SK-N-SH treated with all-trans-retinoic acid at 6 μM for 48 hours (cell line): Measurements from ENCODE around the gene DIABLO.

Source experiments
- ATAC-seq: fragments of 200-7000 bp; cut with Tn5 transposase; 3 replicates; pipeline ENCODE4 v1.9.1; 2020; ENCODE audit warnings: mild to moderate bottlenecking, moderate library complexity
- ARNTL ChIP-seq: fragments of 450-650 bp; formaldehyde crosslinking; IDR thresholded peaks from 2 replicates; pipeline ENCODE4 v1.5.0; 2020; ENCODE audit warnings: low read depth, mild to moderate bottlenecking, moderate library complexity, borderline replicate concordance
- BACH2 ChIP-seq: fragments of 250-450 bp; sonication (Bioruptor Pico); IDR thresholded peaks from 2 replicates; pipeline ENCODE4 v1.9.0; 2021; ENCODE audit warnings: mild to moderate bottlenecking, borderline replicate concordance
- ESRRG ChIP-seq: fragments of 250-450 bp; sonication (Bioruptor Pico); IDR thresholded peaks from 2 replicates; pipeline ENCODE4 v1.6.1; 2021; ENCODE audit warnings: mild to moderate bottlenecking
- GLIS3 ChIP-seq: fragments of 250-450 bp; sonication (Bioruptor Pico); IDR thresholded peaks from 2 replicates; pipeline ENCODE4 v1.5.0; 2020; ENCODE audit warnings: mild to moderate bottlenecking, moderate library complexity
- ISL1 ChIP-seq: fragments of 250-450 bp; sonication (Bioruptor Pico); IDR thresholded peaks from 2 replicates; pipeline ENCODE4 v2.1.2; 2022; ENCODE audit warnings: mild to moderate bottlenecking, moderate library complexity
- OSR1 ChIP-seq: fragments of 250-450 bp; sonication (Bioruptor Pico); IDR thresholded peaks from 2 replicates; pipeline ENCODE4 v1.8.0; 2022; ENCODE audit warnings: moderate library complexity, mild to moderate bottlenecking, inconsistent platforms
- PPARA ChIP-seq: fragments of 250-450 bp; sonication (Bioruptor Pico); IDR thresholded peaks from 2 replicates; pipeline ENCODE4 v1.5.0; 2020; ENCODE audit warnings: mild to moderate bottlenecking, borderline replicate concordance
- RARB ChIP-seq: fragments of 250-450 bp; sonication (Bioruptor Pico); IDR thresholded peaks from 2 replicates; pipeline ENCODE4 v1.8.0; 2021; ENCODE audit warnings: mild to moderate bottlenecking, moderate library complexity
- SNAI2 ChIP-seq: fragments of 250-450 bp; sonication (Bioruptor Pico); IDR thresholded peaks from 2 replicates; pipeline ENCODE4 v1.5.0; 2020; ENCODE audit warnings: mild to moderate bottlenecking, moderate library complexity
- TCF4 ChIP-seq: fragments of 250-450 bp; sonication (Bioruptor Pico); IDR thresholded peaks from 2 replicates; pipeline ENCODE4 v1.8.0; 2021; ENCODE audit warnings: mild to moderate bottlenecking, moderate library complexity, borderline replicate concordance
- ZC3H10 ChIP-seq: fragments of 250-450 bp; sonication (Bioruptor Pico); IDR thresholded peaks from 2 replicates; pipeline ENCODE4 v1.5.1; 2021; ENCODE audit warnings: mild to moderate bottlenecking, moderate library complexity
- ZFP3 ChIP-seq: fragments of 250-450 bp; sonication (Bioruptor Pico); IDR thresholded peaks from 2 replicates; pipeline ENCODE4 v1.5.0; 2020; ENCODE audit warnings: mild to moderate bottlenecking, moderate library complexity
- ZFP30 ChIP-seq: fragments of 450-650 bp; formaldehyde crosslinking; IDR thresholded peaks from 2 replicates; pipeline ENCODE4 v1.5.0; 2022; ENCODE audit warnings: mild to moderate bottlenecking, moderate library complexity
- ZNF565 ChIP-seq: fragments of 450-650 bp; formaldehyde crosslinking; conservative IDR thresholded peaks from 2 replicates; pipeline ENCODE4 v1.5.0; 2020; ENCODE audit warnings: low read depth, mild to moderate bottlenecking, moderate library complexity
- ZNF8 ChIP-seq: fragments of 450-650 bp; formaldehyde crosslinking; IDR thresholded peaks from 2 replicates; pipeline ENCODE4 v1.5.0; 2020; ENCODE audit warnings: mild to moderate bottlenecking, moderate library complexity
- TF ChIP-seq, protein P1 (sequence below): fragments of 250-450 bp; sonication (Bioruptor Pico); IDR thresholded peaks from 2 replicates; pipeline ENCODE4 v1.5.1; 2021; ENCODE audit warnings: mild to moderate bottlenecking, moderate library complexity
- TF ChIP-seq, protein P2 (sequence below): fragments of 250-450 bp; sonication (Bioruptor Pico); IDR thresholded peaks from 2 replicates; pipeline ENCODE4 v1.8.0; 2021; ENCODE audit warnings: low read depth, mild to moderate bottlenecking, moderate library complexity, borderline replicate concordance
- TF ChIP-seq, protein P3 (sequence below): fragments of 250-450 bp; sonication (Bioruptor Pico); IDR thresholded peaks from 2 replicates; pipeline ENCODE4 v1.5.1; 2020; ENCODE audit warnings: low read depth, mild to moderate bottlenecking, moderate library complexity
- TF ChIP-seq, protein P4 (sequence below): fragments of 250-450 bp; sonication (Bioruptor Pico); IDR thresholded peaks from 2 replicates; pipeline ENCODE4 v1.5.0; 2020; ENCODE audit warnings: mild to moderate bottlenecking, moderate library complexity

The DIABLO gene

DNA sequence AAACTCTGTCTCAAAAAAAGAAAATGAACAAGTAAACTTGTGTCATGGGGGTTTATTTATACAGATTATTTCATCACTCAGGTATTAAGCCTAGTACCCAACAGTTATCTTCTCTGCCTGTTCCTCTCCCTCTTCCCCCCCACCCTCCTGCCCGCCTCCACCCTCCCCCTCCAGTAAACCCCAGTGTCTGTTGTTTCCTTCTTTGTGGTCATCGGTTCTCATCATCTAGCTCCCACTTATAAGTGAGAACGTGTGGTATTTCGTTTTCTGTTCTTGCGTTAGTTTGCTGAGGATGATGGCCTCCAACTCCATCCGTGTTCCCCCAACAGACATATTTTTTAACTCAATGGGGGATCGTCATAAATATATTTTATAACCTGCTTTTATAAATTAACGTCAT is 64.2 kb downstream of the DIABLO start:
- TF ChIP-seq ISL1 (CRISPR knock-in tag) (no peak), GLIS3 (CRISPR knock-in tag) (no peak), ZNF565 (CRISPR knock-in tag) (no peak), TCF4 (CRISPR knock-in tag) (no peak), RARB (CRISPR knock-in tag) (no peak), ESRRG (CRISPR knock-in tag) (no peak), ARNTL (no peak), ZFP30 (CRISPR knock-in tag) (no peak), BACH2 (CRISPR knock-in tag) (no peak), ZFP3 (CRISPR knock-in tag) (no peak)
- TF ChIP-seq, protein P1, sequence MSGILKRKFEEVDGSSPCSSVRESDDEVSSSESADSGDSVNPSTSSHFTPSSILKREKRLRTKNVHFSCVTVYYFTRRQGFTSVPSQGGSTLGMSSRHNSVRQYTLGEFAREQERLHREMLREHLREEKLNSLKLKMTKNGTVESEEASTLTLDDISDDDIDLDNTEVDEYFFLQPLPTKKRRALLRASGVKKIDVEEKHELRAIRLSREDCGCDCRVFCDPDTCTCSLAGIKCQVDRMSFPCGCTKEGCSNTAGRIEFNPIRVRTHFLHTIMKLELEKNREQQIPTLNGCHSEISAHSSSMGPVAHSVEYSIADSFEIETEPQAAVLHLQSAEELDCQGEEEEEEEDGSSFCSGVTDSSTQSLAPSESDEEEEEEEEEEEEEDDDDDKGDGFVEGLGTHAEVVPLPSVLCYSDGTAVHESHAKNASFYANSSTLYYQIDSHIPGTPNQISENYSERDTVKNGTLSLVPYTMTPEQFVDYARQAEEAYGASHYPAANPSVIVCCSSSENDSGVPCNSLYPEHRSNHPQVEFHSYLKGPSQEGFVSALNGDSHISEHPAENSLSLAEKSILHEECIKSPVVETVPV (CRISPR knock-in tag) = no peak
- TF ChIP-seq, protein P2, sequence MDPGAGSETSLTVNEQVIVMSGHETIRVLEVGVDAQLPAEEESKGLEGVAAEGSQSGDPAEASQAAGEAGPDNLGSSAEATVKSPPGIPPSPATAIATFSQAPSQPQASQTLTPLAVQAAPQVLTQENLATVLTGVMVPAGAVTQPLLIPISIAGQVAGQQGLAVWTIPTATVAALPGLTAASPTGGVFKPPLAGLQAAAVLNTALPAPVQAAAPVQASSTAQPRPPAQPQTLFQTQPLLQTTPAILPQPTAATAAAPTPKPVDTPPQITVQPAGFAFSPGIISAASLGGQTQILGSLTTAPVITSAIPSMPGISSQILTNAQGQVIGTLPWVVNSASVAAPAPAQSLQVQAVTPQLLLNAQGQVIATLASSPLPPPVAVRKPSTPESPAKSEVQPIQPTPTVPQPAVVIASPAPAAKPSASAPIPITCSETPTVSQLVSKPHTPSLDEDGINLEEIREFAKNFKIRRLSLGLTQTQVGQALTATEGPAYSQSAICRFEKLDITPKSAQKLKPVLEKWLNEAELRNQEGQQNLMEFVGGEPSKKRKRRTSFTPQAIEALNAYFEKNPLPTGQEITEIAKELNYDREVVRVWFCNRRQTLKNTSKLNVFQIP = no peak
- TF ChIP-seq, protein P3, sequence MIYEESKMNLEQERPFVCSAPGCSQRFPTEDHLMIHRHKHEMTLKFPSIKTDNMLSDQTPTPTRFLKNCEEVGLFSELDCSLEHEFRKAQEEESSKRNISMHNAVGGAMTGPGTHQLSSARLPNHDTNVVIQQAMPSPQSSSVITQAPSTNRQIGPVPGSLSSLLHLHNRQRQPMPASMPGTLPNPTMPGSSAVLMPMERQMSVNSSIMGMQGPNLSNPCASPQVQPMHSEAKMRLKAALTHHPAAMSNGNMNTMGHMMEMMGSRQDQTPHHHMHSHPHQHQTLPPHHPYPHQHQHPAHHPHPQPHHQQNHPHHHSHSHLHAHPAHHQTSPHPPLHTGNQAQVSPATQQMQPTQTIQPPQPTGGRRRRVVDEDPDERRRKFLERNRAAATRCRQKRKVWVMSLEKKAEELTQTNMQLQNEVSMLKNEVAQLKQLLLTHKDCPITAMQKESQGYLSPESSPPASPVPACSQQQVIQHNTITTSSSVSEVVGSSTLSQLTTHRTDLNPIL (CRISPR knock-in tag) = no peak
- no peak for ATAC-seq

DNA sequence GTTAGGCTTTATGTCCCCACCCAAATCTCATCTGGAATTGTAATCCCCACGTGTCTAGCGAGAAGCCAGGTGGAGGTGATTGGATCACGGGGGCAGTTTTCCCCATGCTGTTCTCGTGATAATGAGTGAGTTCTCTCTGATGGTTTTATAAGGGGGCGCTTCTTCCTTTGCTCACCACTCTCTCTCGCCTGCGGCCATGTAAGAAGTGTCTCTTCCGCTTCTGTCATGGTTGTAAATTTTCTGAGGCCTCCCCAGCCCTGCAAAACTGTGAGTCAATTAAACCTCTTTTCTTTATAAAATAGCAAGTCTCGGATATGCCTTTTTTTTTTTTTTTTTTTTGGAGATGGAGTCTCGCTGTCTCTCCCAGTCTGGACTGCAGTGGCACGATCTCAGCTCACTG is 65.1 kb downstream of the DIABLO start:
- ATAC-seq = no peak

More for the DNA sequence above, 65.1 kb downstream of the DIABLO start:
- no peak for TF ChIP-seq RARB (CRISPR knock-in tag)
- no peak for TF ChIP-seq SNAI2 (CRISPR knock-in tag)
- TF ChIP-seq ZC3H10 (CRISPR knock-in tag) = no peak
- no peak for TF ChIP-seq ZNF8 (CRISPR knock-in tag)
- no peak for TF ChIP-seq OSR1 (CRISPR knock-in tag)
- no peak for TF ChIP-seq ZFP3 (CRISPR knock-in tag)
- TF ChIP-seq, protein P1 (CRISPR knock-in tag) = no peak
- TF ChIP-seq, protein P4, sequence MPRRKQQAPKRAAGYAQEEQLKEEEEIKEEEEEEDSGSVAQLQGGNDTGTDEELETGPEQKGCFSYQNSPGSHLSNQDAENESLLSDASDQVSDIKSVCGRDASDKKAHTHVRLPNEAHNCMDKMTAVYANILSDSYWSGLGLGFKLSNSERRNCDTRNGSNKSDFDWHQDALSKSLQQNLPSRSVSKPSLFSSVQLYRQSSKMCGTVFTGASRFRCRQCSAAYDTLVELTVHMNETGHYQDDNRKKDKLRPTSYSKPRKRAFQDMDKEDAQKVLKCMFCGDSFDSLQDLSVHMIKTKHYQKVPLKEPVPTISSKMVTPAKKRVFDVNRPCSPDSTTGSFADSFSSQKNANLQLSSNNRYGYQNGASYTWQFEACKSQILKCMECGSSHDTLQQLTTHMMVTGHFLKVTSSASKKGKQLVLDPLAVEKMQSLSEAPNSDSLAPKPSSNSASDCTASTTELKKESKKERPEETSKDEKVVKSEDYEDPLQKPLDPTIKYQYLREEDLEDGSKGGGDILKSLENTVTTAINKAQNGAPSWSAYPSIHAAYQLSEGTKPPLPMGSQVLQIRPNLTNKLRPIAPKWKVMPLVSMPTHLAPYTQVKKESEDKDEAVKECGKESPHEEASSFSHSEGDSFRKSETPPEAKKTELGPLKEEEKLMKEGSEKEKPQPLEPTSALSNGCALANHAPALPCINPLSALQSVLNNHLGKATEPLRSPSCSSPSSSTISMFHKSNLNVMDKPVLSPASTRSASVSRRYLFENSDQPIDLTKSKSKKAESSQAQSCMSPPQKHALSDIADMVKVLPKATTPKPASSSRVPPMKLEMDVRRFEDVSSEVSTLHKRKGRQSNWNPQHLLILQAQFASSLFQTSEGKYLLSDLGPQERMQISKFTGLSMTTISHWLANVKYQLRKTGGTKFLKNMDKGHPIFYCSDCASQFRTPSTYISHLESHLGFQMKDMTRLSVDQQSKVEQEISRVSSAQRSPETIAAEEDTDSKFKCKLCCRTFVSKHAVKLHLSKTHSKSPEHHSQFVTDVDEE (CRISPR knock-in tag) = no peak
- TF ChIP-seq ISL1 (CRISPR knock-in tag) = no peak
- TF ChIP-seq PPARA = no peak
- TF ChIP-seq GLIS3 (CRISPR knock-in tag) = no peak
- TF ChIP-seq, protein P2 = no peak
- no peak for TF ChIP-seq BACH2 (CRISPR knock-in tag)
